Measurements from ENCODE around the gene CASD1.

The CASD1 gene

DNA sequence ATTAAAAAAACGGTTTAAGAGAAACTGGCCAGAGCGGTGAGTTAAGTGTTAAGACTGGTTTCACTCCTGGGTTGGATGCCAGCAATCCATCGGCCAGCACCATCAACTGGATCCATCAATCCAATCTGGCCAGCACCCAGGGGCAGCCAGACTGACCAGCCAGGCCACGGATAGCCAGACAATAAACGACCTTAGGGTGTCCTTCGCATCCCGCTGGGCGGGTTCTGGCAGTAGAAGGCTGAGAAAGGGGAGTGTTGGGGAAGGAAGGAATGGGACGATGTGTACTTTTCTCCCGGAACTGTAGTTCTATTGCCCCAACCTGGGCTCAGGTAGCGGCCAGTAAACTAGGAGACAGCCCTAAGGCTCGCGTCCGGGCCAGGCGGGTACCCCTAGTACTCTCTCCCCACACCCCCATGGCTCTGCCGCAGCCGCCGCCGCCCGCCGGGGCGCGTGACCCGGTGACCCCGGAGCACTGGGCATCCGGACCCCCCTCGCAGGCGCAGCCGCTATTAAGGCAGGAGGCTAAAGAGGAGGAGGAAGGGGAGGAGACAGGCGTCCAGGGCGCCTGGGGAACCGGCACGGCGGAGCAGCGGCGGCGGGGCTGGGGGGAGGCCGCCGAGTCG lies at the start of gene CASD1:
TSS of gene CASD1 (plus strand) at position 546 of the 623 bp plus-strand sequence. CDS start 276 bp downstream, outside the sequence.
- no peak for DNase-seq (ENCODE audit: low spot score)

DNA sequence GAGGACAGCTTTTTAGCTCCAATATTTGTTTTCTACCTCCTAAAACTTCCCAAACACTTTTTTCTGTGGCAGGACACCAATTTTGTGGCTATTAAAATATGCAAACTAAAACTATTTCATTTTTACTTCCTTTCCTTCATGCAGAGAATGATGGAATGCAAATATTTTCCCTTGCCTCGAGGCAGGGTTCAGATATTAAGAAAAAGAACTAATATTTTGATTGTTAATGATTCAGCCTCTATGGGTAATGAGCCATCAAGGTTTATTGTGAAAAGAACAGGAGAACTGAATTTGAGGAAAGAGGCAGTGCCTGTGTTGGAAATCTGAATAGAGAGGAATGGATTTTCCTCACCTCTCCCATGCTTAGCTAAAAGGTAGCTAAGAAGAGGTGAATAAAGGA lies 43.1 kb upstream of the CASD1 start:
- no peak for DNase-seq (ENCODE audit: low spot score)

DNA sequence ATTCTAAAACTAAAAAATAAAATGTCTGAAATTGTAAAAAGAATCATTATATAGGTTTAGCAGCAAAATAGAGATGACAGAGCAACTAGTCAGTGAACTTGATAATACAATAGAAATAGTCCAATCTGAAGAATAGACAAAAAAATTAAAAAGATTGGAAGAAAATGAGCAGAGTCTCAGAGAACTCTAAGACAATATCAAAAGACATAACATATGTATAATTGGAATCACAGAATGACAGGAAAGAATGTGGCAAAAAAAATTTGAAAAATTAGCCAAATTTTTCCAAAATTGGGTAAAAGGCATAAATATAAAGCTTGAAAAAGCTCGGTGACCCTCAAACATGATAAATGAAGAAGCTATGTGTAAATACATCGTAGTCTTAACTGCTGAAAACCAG lies 38.0 kb upstream of the CASD1 start:
- DNase-seq (ENCODE audit: low spot score): no peak

DNA sequence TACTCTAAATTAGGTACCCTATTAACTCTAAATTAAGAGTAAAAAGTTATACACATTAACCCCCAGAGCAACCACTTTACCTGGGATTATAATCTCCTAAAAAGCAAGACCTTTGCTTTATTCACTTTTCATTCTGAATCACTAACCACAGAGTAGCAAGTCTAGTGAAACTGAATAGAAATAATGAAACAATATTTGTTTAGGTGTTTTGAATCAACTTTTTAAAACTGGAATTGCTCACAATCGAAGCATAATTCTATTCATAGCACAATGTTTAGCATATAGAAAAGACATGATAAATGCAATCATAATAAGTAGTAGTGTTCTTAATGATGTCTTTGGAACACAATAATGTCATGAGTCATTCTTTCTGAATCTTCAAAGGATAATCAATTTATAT lies 37.0 kb upstream of the CASD1 start:
- no peak for DNase-seq (ENCODE audit: low spot score)

DNA sequence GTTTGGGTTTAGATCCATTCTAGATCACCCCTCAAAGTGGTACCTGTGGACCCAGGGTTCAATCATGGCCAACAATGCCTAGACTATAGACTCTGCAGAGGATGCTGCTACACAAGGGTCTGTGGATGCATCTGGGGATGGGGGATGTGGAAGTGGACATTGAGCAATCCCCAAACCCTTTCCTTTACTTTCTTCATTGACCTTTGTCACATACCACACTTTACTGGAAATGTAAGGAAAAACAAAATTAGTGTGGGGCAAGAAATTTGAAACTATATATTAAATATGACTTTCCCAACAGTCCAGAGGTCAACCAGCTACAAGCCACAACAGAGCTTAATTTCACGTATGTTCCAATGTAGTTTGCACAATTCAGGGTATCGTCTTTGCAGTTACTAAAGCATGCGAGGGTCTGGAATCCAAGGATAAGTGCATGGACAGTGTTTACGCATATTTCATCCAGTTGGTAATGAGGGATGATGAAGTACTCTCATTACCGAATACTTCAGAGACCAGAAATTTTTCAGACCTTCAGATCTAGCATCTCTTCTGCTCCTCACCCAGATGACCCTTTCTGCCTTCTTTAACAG lies 33.3 kb upstream of the CASD1 start:
- no peak for DNase-seq (ENCODE audit: low spot score)

DNA sequence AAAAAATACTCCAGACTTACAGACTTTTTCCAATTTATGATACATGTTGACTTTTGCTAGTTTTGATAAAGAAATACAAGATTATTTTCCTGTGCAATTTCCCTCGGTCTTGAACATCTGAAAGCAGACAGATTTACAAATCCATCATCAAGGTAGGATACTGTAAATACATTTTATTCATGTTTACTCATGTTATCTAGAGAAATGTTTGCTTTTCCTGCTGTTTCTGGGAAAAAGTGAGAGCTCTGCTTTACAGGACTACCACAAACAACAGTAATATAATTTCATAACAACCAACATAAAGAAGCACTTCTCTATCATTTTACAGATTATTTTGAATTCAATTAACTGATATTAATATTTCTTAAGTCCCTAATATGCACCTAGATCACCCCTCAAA lies 31.7 kb upstream of the CASD1 start:
- DNase-seq (ENCODE audit: low spot score): no peak

DNA sequence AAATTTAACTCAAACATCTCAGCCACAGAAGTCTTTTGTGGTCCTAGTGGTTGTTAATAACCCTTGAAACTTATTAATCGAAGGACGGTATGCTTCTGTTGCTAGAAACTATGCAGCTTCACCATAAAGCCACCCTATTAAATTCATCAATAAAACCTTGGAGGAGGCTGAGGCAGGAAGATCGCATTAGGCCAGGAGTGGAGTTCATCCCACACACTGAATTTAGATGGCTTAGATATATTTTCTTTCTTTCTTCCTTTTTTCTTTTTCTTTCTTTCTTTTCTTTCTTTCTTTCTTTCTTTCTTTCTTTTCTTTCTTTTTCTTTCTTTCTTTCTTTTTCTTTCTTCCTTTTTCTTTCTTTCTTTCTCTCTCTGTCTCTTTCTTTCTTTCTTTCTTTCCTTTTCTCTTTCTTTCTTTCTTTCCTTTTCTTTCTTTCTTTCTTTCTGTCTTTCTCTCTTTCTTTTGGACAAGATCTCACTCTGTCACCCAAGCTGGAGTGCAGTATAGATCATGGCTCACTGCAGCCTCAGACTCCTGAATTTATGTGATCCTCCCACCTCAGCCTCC lies 30.9 kb upstream of the CASD1 start:
- no peak for DNase-seq (ENCODE audit: low spot score)

DNA sequence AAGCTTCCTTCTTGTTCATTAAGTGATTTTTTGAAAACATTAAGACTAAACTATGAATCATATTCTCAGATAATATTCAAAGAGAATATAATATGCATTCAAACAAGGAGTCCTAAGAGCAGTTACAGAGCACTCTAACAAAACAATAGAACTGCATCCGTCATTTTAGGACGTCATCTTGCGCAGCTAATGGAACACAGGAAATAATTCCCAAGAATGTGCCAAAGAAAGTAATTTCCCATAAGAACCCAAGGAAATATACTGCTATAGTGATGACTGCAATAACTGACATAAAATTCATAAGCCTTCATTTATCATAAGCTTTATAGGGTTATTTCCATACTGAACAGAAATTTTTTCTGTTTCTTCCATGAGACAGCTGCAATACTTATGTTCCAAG lies 28.3 kb upstream of the CASD1 start:
- DNase-seq (ENCODE audit: low spot score): no peak

DNA sequence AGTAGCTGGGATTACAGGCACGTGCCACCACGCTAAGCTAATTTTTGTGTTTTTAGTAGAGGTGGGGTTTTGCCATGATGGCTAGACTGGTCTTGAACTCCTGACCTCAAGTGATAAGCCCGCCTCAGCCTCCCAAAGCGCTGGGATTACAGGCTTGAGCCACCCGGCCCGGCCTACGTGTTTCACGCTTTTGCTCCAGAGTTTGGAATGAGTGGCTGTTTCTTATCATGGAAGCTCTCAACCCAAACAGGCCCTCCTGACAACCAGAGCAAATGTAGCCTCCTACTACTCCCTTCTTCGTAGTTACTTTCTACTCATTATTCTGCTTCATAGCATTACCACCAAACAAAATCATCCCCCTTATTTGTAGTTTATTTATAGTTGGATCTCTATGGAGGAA lies 26.8 kb upstream of the CASD1 start:
- DNase-seq (ENCODE audit: low spot score): no peak

DNA sequence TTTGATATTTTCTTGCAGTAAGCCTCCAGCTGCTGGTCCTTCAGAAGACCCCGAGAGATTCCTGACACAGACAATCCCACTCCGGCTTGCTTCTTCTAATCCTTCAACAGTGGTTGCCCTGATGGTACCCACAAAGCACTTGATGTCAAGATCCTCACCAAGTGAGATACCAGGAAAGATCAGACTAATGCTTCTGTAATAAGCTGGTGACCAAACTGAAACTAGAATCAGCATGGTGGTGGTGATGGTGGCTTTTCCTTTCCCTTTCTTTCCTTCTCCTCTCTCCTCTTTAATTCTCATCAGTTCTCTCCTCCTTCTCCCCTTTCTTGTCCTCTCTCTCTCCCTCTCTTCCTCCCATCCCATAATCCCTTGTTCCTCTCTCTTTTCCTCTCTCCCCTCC lies 25.8 kb upstream of the CASD1 start:
- no peak for DNase-seq (ENCODE audit: low spot score)

DNA sequence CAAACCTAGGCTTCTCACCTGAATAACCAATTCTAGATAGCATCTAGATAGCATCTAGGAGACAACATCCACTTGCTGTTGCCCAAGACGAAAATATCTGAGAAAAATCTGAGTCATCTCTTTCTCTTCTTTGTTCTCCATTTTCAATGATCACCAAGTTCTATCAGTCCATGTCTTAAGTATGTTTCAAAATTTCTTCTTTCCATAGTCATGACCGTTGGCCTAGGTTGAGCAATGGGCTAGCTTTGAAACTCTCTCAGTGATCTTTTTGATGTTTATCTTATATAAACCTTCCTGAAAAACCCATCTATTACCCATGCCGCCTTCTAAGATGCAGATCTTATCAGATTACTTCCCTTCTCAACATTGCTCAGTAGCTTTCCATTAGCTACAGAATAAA lies 23.4 kb upstream of the CASD1 start:
- DNase-seq (ENCODE audit: low spot score): no peak

DNA sequence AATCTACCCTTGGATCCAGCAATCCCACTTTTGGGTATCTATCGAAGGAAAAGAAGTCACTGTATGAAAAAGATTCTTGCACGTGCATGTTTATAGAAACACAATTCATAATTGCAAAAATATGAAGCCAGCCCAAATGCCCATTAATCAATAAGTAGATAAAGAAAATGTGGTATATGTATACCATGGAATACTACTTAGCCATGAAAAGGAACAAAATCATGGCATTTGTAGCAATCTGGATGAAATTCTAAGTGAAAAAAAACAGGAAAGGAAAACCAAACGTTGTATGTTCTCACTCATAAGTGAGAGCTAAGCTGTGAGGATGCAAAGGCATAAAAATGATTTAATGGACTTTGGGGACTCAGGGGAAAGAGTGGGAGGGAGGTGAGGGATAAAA lies 18.2 kb upstream of the CASD1 start:
- no peak for DNase-seq (ENCODE audit: low spot score)

DNA sequence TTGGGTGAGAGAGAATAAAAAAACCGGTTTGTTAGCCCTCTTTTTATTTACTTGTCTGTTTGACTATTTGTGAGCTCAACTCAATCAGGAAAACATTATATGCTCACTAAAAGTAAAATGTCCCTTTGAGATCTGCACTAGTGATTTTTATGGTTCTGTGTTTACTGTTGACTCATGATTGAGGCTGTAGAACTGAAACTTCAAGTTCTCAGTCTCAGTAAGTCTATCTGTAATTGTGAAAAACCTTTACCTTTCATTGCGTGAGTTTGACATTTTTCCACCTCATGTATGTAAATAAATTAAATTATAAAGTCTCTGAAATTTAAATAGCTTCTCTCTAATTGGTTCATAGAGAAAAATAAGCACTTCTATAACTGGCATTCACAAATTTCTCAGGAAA lies 17.0 kb upstream of the CASD1 start:
- DNase-seq (ENCODE audit: low spot score): no peak

DNA sequence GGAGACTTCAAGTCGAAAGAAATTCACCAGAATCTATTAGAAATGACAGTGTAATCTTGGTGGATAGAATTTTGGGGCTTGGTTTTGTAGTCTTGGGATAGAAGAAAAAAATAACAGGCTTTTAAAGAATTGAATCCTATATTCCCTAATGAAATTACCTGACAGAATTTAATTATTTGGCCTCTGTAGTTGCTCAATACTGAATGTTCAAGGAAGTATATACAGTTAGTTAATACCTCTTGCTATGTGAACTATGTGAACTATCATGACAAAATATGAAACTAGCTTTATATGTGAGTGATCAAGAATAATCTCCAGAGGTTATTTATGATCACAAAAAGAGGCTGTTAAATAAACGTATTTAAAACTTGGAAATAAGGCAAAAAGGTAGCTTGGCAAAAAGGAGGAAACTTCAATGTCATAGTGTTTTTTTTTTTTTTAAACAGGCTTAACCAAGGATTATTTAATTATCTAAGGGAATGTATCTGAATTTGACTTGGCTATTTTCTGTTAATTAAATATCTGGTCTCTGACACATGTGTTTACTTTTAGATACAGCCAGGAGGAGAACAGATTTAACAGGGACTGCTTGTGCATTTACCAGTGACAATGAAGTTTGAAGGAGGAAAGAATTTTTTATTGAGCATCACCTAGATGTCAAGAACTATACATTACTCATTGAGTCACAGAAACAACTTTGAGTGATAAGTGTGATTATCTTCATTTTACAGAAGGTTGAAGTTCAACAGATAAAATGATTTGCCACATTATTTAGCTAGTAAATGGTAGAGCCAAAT lies 11.5 kb upstream of the CASD1 start:
- DNase-seq (ENCODE audit: low spot score): no peak

DNA sequence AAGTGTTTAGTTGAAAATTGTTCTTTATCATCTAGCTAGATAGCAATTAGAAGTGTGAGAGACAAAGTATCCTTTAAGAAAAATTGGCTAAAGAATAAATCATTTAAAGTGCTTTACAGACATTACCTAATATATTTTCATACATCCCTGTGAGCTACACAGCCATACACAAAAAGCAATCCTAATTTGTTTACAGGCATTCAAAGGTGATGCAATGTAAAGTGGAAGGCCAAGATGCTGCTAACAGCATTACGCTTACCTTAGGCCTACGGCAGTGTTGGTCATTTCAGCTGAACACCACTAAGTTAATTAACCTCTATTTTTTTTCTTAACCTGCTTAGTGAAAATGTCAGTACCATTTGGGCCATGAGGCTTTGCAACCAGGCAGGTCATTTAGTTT lies 10.7 kb upstream of the CASD1 start:
- no peak for DNase-seq (ENCODE audit: low spot score)

DNA sequence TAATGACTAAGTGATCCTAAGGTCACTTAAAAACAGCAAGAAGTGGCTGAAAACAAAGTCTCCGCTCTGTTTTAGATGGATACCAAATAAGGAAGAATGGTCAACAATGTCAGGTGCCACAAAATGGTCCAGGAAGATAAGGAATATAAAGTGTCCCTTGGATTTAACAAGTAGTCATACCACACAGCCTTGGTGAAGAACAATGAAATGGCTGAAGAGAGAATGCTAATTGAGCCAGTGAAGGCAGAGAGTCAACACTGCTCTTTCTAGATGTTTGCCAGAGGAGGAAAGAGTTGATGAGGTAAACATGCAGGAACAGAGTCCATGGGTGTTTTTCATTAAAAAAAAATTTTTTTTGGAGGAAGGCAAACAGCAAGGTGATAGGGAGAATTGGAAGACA lies 2.1 kb upstream of the CASD1 start:
- no peak for DNase-seq (ENCODE audit: low spot score)

DNA sequence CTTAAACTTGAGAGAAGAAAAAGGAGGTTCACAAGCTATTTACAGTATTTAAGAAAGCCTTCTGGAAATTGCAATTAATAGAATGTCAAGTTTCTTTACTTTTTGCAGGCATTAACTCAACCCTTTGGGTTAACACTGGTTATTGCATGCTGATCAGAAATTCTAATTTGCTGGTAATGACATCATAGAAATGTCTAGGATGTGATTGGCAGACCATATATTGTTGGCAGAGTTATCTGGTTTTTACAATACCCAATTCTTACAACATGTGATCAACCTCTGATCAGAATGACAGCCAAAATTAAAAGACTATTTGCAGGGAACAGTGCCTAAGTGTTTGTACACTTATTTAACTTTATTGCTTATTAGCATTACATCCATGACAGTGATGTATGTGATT lies 1.6 kb upstream of the CASD1 start:
- no peak for DNase-seq (ENCODE audit: low spot score)

DNA sequence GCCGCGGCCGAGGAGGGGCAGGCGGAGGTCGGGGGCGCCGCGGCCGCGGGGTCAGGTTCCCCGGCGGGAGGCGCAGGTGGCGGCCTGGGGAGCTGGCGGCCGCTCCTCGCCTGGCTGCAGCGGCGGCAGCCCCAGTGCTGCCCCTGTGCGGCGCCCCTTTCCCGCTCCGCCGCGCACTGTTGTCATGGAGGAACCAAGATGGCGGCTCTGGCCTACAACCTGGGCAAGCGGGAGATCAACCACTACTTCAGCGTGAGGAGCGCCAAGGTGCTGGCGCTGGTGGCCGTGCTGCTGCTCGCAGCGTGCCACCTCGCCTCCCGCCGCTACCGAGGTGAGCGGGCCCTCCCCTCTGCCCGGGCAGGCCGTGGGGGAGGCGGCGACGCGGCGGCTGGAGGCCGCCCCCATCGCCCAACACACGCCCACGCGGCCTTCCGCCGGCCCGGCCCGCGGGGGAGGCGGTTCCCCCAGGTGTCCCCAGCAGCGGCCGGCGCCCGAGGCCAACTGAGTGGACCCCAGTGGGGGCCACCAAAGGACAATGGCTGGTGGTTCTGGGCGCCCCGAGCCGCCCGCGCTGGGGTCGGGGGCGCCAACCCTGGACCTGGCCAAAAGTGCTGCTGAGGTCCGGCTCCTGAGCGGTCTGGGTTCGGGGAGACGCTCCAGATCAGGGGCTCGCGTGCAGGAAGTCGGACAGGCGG lies 425 bp downstream of the CASD1 start:
- peak; percentile 88 for DNase-seq (ENCODE audit: low spot score)

DNA sequence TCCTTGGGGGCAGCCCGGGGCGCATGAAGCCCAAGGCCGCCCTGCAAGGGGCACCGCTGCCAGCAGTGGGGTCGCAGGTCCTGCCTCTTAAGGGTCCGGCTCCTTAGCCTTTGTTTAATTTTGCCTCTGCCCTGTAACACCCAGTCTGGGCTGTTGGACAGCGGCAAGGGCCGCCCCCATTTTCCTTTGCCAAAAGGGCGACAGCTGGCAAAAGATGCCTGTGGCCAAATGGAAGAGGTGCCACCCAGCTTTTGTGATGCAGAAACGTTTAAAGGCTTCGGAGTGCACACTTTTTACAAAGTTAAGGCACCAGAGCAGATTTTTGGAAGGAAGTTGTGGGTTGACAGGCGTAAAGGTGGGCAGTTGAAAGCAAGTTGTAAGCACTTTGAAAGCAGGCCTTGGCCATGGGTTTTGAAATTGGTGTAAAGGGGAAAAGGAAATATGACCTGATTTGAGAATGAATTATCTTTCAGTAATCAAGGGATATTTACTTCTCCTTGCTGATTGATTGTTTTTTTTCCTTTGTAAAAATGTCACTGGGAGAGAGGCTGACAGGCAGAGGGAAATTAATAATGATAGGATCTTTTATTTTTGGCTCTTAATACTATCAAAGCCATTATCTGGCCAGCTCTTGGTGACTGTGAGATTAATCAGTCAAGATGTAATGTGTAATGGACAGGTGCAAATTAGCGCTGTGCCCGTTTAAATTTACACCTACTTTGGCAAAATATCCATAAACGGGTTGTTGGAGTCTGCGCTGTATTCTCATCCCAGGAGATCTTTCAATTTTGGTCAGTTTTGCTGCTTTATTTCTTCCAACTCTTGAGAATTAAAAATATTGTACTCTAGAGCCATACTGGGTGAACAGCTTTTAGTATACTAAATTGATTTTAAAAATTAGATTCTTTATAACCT lies 1.2 kb downstream of the CASD1 start:
- no peak for DNase-seq (ENCODE audit: low spot score)

DNA sequence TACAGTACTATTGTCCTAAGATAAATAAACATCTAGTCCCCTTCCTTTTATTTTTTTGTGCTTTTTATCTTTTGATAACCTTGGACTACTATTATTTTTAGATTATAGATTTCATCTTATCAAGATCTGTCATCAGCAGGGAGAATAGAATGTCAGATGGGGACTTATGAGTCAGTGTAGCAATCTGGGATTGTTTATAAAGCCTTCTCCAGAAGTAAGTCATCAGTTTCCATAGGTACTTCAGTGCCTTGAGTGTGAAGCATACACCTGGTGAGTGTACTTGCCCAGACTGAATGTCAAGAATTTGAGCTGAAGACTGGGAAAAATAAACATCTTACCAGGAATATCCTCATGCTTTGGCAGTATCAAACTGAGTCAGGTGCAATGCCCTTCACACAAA lies 2.1 kb downstream of the CASD1 start:
- DNase-seq (ENCODE audit: low spot score): no peak

DNA sequence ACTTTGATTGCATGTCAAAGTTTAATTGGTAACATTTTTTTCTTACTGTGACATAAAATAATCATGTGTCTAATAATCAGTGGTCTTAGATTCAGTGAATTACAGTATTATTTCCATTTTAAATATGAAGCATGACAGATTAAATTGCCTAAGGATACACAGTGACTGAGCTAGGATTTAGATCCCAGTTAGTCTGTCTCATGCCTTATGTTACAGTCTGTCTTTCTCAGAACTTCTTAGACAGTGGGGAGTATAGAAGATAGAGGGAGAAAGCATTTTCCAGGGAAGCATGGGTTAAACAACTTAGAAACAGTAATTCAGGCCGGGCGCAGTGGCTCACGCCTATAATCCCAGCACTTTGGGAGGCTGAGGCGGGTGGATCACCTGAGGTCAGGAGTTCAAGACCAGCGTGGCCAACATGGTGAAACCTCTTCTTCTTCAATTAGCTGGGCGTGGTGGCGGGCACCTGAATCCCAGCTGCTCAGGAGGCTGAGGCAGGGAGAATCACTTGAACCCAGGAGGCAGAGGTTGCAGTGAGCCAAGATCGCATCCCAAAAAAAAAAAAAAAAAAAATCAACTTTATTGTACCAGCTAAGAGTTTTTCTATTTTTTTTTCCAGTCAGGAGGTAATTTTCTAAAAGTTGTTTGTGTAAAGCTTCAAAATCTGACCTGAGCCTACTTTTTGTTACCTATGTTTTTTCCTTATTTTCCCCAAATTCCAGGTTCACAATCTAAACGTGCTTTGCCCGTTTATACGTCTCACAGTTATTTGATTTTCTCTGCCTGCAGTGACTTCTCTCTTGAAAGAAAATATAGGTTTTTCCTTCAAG lies 3.3 kb downstream of the CASD1 start:
- DNase-seq (ENCODE audit: low spot score): no peak

Measured in D341Med (cell line).